Endothelial cell of umbilical vein (primary cell): ENCODE results near the gene ESYT3.
"Not testable (repeated sequence)": the region's sequence is repeated elsewhere in the genome, so short reads cannot be mapped to it uniquely, and the experiment has no call there.

Experiments used
- CTCF ChIP-seq, 2 donors: IDR thresholded peaks; 1 replicate in 1 of 2; 2 replicates in 1 of 2; pipeline ENCODE4 v1.5.1; 2011; ENCODE audit warnings: low read length in 2 of 2, mild to moderate bottlenecking in 2 of 2, moderate library complexity in 2 of 2, control low read depth in 1 of 2, inconsistent platforms in 1 of 2, low read depth in 1 of 2; ENCODE audit not compliant: insufficient read depth in 1 of 2; ENCODE audit errors: extremely low read depth in 1 of 2
- EZH2 ChIP-seq: IDR thresholded peaks from 2 replicates; pipeline ENCODE4 v1.6.1; 2012; ENCODE audit warnings: borderline replicate concordance, low read depth, mild to moderate bottlenecking, moderate library complexity, low read length, inconsistent platforms; ENCODE audit not compliant: severe bottlenecking
- POLR2A ChIP-seq: IDR thresholded peaks from 2 replicates; pipeline ENCODE4 v1.6.1; 2012; ENCODE audit warnings: low read depth, mild to moderate bottlenecking, control low read depth, low read length
- POLR2AphosphoS5 ChIP-seq: IDR thresholded peaks from 2 replicates; pipeline ENCODE4 v1.6.1; 2012; ENCODE audit warnings: low read depth, mild to moderate bottlenecking, control low read depth, low read length, moderate library complexity; ENCODE audit not compliant: insufficient read depth

- TF ChIP-seq EZH2; CTCF (IDR thresholded peaks at IDR 0.05; ENCODE audit: extremely low read depth in 1 of 2, insufficient read depth in 1 of 2, low read depth in 1 of 2, low read length in 2 of 2); POLR2AphosphoS5; POLR2A: not testable (repeated sequence)
These were observed 50.3 kb downstream of the ESYT3 start for GRCh38 chr3:138484672-138485071.
